Small intestine (tissue), 7 donors: ENCODE results near the gene NAGS. TPM values are rescaled to one million over a fixed set of nuclear protein-coding genes. Genes with fewer than 3 reads are reported as not detected.

ENCODE experiments used
- DNase-seq, 2 donors: peaks; one replicate each; pipeline versions ENCODE4 v3.0.0 to v3.0.0-alpha.2; 2013
- FAIRE-seq: peaks from 2 replicates; lab custom pipeline; 2012; peaks lifted over from hg19 to GRCh38; lab: Jason Lieb, UNC
- H3K27ac ChIP-seq, 3 donors: one replicate each; pipeline ENCODE4 v1.5.1; 2013; ENCODE audit warnings: low read length in 2 of 3, mild to moderate bottlenecking in 2 of 3, control low read depth in 1 of 3, inconsistent platforms in 1 of 3, low read depth in 1 of 3, moderate library complexity in 1 of 3
- H3K27me3 ChIP-seq, 3 donors: one replicate each; pipeline ENCODE4 v1.6.1; 2013; ENCODE audit warnings: low read length in 3 of 3, inconsistent platforms in 1 of 3; ENCODE audit not compliant: control insufficient read depth in 3 of 3, insufficient read depth in 3 of 3
- H3K36me3 ChIP-seq, 3 donors: one replicate each; pipeline ENCODE4 v1.6.1; 2013; ENCODE audit warnings: low read length in 3 of 3, inconsistent platforms in 1 of 3, low read depth in 1 of 3, mild to moderate bottlenecking in 1 of 3, moderate library complexity in 1 of 3; ENCODE audit not compliant: control insufficient read depth in 3 of 3, insufficient read depth in 2 of 3
- H3K4me1 ChIP-seq, 3 donors: one replicate each; pipeline ENCODE4 v1.6.1; 2013; ENCODE audit warnings: low read length in 2 of 3, inconsistent platforms in 1 of 3, low read depth in 1 of 3, mild to moderate bottlenecking in 1 of 3, moderate library complexity in 1 of 3; ENCODE audit not compliant: control insufficient read depth in 3 of 3, insufficient read depth in 2 of 3
- H3K4me3 ChIP-seq, 3 donors: one replicate each; pipeline ENCODE4 v1.5.1; 2013; ENCODE audit warnings: low read length in 3 of 3, control low read depth in 1 of 3, inconsistent platforms in 1 of 3, low read depth in 1 of 3, mild to moderate bottlenecking in 1 of 3, moderate library complexity in 1 of 3
- H3K9me3 ChIP-seq, 2 donors: one replicate each; pipeline ENCODE4 v1.6.1; 2013; ENCODE audit warnings: low read depth in 1 of 2, low read length in 1 of 2; ENCODE audit not compliant: control insufficient read depth in 2 of 2, insufficient read depth in 1 of 2
- WGBS, 3 donors: extraction: QIAGEN DNeasy Blood & Tissue Kit; methylation state at CpG; one replicate each; pipeline ENCODE4 v1.1.7; 2013; 5-methylcytosine and 5-hydroxymethylcytosine counted together
- polyA plus RNA-seq, 4 donors: library from polyadenylated mRNA; stranded (reverse) in 3 of 4; unstranded in 1 of 4; fragments of 200-250 nt in 3 of 4; fragments of 120-200 nt in 1 of 4; gene quantifications; one replicate each; pipeline versions ENCODE4 v1.2.1 to v1.2.3, GENCODE V29; 2013
- donor health status: healthy with polysubstance abuse.
- donor health status: control.
- donor health status: control.
- donor health status: Bipolar disorder and iron deficiency.
- donor health status: healthy.

The NAGS gene
- polyA plus RNA-seq, 4 donors, result 16.8 to 58.6 (median 50.6) TPM

DNA sequence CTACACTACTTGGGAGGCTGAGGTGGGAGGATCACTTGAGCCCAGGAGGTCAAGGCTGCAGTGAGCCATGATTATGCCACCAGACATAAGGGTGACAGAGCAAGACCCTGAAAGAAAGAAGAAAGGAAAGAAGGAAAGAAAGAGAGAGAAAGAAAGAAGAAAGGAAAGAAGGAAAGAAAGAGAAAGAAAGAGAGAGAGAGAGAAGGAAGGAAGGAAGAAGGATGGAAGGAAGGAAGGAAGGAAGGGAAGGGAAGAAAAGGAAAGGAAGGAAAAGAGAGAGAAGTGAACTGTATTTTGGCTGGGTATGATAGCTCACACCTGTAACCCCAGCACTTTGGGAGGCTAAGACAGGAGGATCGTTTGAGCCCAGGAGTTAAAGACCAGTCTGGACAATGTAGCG is 26.3 kb upstream of the NAGS start:
- Histone ChIP-seq H3K4me1 (peaks cover 0 to 1% (median 0%) of the 10 kb centered on the region in 3 donors), H3K4me3 (no peak overlapping the region), H3K36me3 (no peaks in the 10 kb centered on the region), H3K27me3 (peaks cover 0 to 42% (median 6%) of the 10 kb centered on the region in 3 donors), H3K9me3 (no peaks in the 10 kb centered on the region), H3K27ac (no peak overlapping the region)
- 68 to 81% (median 70%) methylated on average over 2 of the region's 2 CpGs for WGBS, 3 donors
- FAIRE-seq (no peak), DNase-seq (no peak)

DNA sequence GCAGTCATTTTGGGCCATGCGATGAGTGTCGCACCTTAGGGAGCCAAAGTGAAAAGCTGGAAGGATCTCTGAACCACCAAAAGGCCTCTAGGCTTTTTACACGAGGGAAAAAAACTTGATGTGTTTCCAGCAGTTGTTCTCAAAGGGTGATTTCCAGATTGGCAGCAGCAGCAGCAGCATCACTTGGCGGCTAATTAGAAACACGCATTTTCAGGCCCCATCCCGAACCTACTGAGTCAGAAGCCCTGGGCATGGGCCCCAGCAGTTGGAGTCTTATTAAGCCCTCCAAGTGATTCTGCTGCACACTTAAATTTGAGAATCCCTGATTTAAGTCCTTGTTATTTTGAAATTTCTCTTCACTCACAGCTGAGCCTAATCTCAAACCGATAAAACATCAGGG is 25.4 kb upstream of the NAGS start:
- no peaks in the 10 kb centered on the region for H3K36me3 ChIP-seq
- no peak overlapping the region for H3K4me3 ChIP-seq
- H3K27ac ChIP-seq, result no peak overlapping the region
- H3K27me3 ChIP-seq, result peaks cover 0 to 49% (median 9%) of the 10 kb centered on the region in 3 donors
- H3K9me3 ChIP-seq, result no peaks in the 10 kb centered on the region
- FAIRE-seq, result no peak
- WGBS, 3 donors, result 78 to 80% (median 78%) methylated on average over 7 of the region's 7 CpGs
- no peak for DNase-seq
- peaks cover 0 to 7% (median 0%) of the 10 kb centered on the region in 3 donors for H3K4me1 ChIP-seq

DNA sequence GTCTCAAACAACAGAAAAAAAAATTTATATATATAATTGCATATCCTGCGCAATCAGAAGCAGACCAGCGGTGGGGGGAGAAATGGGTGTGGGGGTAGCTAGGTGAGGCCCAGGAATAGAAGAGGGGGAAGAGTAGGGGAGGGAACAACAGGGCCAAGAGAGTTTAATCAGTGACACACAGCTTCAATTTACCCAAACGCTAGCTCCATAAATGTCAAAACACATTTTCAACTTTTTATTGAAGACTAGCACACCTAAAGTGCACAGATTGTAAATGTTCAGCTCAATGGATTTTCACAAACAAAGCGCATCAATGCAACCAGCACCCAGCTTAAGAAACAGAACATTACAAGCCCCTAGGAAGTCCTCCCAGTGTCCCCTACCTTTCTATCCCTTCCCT is 24.8 kb upstream of the NAGS start:
- Histone ChIP-seq H3K27me3 (peaks cover 0 to 49% (median 10%) of the 10 kb centered on the region in 3 donors), H3K9me3 (no peaks in the 10 kb centered on the region), H3K4me3 (no peak overlapping the region), H3K36me3 (no peaks in the 10 kb centered on the region), H3K4me1 (peaks cover 0 to 13% (median 0%) of the 10 kb centered on the region in 3 donors), H3K27ac (no peak overlapping the region)
- FAIRE-seq (no peak), DNase-seq (no peak)
- 67 to 80% (median 77%) methylated on average over 4 of the region's 4 CpGs for WGBS, 3 donors

DNA sequence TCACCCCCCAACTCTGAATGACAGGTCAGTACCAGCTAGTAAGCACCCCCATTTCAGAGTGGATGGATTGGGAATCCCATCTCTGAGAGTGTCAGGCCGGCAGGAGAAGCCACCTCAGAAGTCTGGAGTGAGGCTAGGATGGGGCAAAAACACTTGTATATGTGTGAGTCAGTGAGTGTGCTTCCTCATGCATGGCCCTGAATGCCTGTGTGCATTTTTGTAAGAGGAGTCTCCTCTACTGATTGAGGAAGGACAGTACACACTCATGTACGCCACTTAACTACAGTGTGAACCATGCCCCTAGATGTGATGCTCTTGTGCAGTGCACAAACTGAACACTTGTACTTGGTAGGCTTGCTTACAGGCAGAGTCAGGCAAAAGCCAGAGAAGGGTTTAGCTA is 22.3 kb upstream of the NAGS start:
- H3K27me3 ChIP-seq, result peaks cover 0 to 60% (median 14%) of the 10 kb centered on the region in 3 donors

DNA sequence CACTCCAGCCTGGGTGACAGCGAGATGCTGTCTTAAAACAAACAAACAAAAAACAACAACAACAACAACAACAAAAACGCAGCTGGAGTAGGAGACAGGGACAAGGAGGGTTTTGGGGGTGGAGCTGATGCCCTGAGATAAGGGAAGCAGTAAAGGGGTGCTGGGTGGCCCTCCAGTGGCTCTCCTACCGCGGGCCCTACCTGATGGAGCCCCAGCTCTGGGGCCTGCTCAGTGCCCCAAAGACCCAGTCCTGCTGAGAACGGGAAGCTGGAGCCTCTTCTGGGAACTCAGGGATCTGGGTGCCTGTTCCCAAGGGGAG is 21.3 kb upstream of the NAGS start:
- no peaks in the 10 kb centered on the region for H3K9me3 ChIP-seq
- FAIRE-seq, result no peak
- no peak for DNase-seq
- peaks cover 0 to 66% (median 14%) of the 10 kb centered on the region in 3 donors for H3K27me3 ChIP-seq
- no peaks in the 10 kb centered on the region for H3K36me3 ChIP-seq
- no peak overlapping the region for H3K27ac ChIP-seq
- WGBS, 3 donors, result 8 to 14% (median 13%) methylated on average over 5 of the region's 5 CpGs
- peak overlapping the region in 1 of 3 donors; percentile 46 for H3K4me3 ChIP-seq
- H3K4me1 ChIP-seq, result peaks cover 0 to 13% (median 0%) of the 10 kb centered on the region in 3 donors

More for the DNA sequence above, 22.3 kb upstream of the NAGS start:
- WGBS, 3 donors, result 71 to 89% (median 80%) methylated on average over 2 of the region's 2 CpGs
- Histone ChIP-seq H3K9me3 (no peaks in the 10 kb centered on the region), H3K36me3 (no peaks in the 10 kb centered on the region), H3K4me1 (peaks cover 0 to 13% (median 0%) of the 10 kb centered on the region in 3 donors), H3K4me3 (no peak overlapping the region), H3K27ac (no peak overlapping the region)
- FAIRE-seq, result no peak
- DNase-seq, result no peak

DNA sequence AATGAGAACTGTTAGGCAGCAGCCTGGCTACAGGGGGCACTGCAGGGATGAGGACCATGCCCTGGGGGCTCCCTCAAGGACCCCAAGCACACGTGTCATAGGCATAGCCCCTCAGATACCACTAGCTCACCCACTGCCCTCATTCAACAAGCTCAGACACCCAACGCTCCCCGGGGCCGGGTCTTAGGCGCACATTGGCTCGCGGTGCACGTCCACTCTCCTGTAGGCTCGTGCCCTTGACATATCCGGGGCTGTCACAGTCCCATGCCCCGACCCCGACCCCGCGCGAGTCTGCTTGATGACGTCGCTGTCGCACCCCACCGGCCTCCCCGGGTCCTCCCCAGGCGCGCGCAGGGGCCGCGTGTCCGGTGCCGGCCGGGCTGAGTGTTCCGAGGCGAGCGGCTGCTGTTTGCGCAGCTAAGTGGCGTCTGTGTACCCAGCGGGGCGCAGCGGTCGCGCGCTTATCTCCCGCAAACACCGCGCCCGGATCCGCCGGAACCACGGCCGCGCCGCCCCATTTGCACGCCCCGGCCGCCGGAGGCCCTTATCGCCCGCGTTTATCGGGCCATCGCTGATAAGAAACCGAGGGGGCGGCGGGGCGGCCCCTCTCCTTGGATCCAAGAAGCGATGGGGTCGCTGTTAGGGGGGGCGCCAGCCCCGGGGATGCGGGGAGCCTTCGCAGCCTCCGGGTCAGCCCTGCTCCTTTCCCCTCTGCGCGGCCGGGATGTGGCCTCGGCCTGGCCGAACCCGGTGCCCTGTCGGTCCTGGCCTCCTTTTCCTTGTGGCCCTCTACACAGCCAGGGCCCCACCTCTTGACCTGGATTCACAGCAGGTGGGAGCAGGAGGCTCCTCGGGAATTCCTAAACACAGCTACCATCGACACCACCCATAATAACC is 20.7 kb upstream of the NAGS start:
- no peaks in the 10 kb centered on the region for H3K36me3 ChIP-seq
- peak; percentile 48 to 77 for DNase-seq
- H3K27ac ChIP-seq, result peak overlapping the region in 1 of 3 donors; percentile 37
- no peak for FAIRE-seq
- no peaks in the 10 kb centered on the region for H3K9me3 ChIP-seq
- peak overlapping the region in 2 of 3 donors; percentile 37 to 46 for H3K4me3 ChIP-seq
- peaks cover 0 to 13% (median 0%) of the 10 kb centered on the region in 3 donors for H3K4me1 ChIP-seq
- 0 to 4% (median 2%) methylated on average over 74 to 78 of the region's 78 CpGs for WGBS, 3 donors
- peaks cover 0 to 61% (median 14%) of the 10 kb centered on the region in 3 donors for H3K27me3 ChIP-seq

DNA sequence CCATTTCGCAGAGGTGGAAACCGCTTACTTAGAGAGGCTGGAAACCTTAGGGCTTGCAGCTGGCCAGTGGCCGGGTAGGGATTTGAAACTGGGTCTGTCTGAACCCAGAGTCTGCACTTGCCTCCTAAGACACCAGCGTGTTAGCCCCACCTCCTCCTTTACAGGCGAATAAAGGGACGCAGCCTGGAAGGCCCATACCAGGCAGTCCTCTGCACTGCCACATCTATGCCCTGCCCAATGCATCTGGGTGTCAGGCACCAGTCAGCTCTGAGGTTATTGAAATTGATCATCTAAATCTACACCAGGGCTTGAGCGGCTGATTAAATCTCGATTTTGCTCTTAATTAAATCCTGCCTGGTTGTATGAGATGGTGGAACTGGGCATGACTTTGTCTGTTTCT is 19.9 kb upstream of the NAGS start:
- H3K27me3 ChIP-seq, result peaks cover 0 to 57% (median 14%) of the 10 kb centered on the region in 3 donors
- peak overlapping the region in 1 of 3 donors; percentile 46 for H3K4me3 ChIP-seq
- peak overlapping the region in 1 of 3 donors; percentile 37 for H3K27ac ChIP-seq
- no peaks in the 10 kb centered on the region for H3K36me3 ChIP-seq
- no peak for FAIRE-seq
- H3K9me3 ChIP-seq, result no peaks in the 10 kb centered on the region
- peaks cover 0 to 13% (median 0%) of the 10 kb centered on the region in 3 donors for H3K4me1 ChIP-seq
- WGBS, 3 donors, result 39 to 75% (median 60%) methylated on average over 8 of the region's 8 CpGs
- DNase-seq, result no peak

DNA sequence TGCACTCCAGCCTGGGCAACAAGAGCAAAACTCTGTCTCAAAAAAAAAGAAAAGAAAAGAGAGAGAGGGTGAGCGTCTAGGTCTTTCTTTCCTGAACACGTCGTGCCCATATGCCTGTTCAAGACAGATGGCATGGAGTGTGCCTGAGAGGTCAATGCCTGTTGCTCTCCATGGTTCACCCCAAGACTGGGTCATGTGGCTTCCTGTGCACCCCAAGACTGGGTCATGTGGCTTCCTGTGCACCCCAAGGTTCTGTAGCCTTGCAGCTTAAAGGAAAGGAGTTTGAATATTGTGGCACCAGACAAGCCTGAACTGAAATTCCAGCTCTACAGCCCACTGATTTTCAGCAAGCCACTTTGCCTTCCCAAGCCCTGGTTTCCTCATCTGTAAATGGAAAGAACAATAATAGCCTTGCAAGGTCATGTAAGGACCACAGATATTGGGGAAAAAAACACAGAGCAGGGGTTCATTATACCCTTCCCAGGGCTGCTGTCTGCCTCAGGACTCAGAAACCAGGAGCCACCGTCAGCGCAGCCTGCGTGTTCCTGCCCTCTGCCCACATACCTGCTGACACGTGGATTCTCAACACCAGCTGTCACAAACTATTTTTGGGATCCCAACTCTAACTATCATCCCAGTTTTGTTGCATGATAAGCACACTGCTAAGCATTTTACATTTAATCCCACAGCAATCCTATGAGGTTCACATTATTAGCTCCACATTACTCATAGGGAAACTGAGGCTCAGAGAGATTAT is 18.0 kb upstream of the NAGS start:
- Histone ChIP-seq H3K27me3 (peaks cover 0 to 55% (median 14%) of the 10 kb centered on the region in 3 donors), H3K9me3 (no peaks in the 10 kb centered on the region), H3K4me1 (peaks cover 0 to 13% (median 0%) of the 10 kb centered on the region in 3 donors), H3K4me3 (no peak overlapping the region), H3K27ac (no peak overlapping the region), H3K36me3 (no peaks in the 10 kb centered on the region)
- WGBS, 3 donors, result 81 to 89% (median 85%) methylated on average over 7 of the region's 7 CpGs
- no peak for FAIRE-seq
- DNase-seq, result no peak
